LNCAP (cell line): ENCODE results near the gene GNG7.

ENCODE experiments used
- CTCF ChIP-seq: fragments of 450-650 bp; IDR thresholded peaks from 2 replicates; pipeline ENCODE4 v1.5.1; 2017; ENCODE audit warnings: mild to moderate bottlenecking

The GNG7 gene

GRCh38 chr19:2494084-2494446 lies 208.4 kb downstream of the GNG7 start:
- TF ChIP-seq CTCF: no peak

DNA sequence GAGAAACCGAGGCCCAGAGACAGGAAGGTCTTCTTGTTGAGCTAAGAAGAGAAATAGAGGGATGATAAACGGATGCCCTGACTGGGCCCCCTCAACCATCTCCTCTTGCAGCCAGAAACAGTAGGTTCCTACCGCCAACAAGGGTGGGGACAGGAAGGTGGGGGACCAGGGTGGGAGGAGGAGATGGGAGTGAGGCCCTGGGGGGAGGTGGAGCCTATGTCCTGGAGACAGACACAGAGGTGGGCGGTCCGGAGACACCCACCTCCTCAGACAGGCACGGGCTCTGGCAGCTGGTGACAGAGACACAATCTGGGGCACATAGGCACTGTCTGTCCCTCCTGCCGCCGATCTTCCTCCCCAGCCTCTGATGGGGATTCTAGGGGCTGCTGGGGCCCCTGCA lies 209.6 kb downstream of the GNG7 start:
- no peak for TF ChIP-seq CTCF

GRCh38 chr19:2491130-2491801 lies 211.2 kb downstream of the GNG7 start:
- TF ChIP-seq CTCF: no peak

GRCh38 chr19:2490659-2491058 lies 211.8 kb downstream of the GNG7 start:
- no peak for TF ChIP-seq CTCF

GRCh38 chr19:2488942-2489731 lies 213.4 kb downstream of the GNG7 start:
- TF ChIP-seq CTCF: no peak

GRCh38 chr19:2488405-2488941 lies 214.0 kb downstream of the GNG7 start:
- TF ChIP-seq CTCF: no peak

GRCh38 chr19:2487842-2488241 lies 214.7 kb downstream of the GNG7 start:
- TF ChIP-seq CTCF: no peak
